ENCODE results near the gene MMP24OS.

- TF ChIP-seq, protein P1, sequence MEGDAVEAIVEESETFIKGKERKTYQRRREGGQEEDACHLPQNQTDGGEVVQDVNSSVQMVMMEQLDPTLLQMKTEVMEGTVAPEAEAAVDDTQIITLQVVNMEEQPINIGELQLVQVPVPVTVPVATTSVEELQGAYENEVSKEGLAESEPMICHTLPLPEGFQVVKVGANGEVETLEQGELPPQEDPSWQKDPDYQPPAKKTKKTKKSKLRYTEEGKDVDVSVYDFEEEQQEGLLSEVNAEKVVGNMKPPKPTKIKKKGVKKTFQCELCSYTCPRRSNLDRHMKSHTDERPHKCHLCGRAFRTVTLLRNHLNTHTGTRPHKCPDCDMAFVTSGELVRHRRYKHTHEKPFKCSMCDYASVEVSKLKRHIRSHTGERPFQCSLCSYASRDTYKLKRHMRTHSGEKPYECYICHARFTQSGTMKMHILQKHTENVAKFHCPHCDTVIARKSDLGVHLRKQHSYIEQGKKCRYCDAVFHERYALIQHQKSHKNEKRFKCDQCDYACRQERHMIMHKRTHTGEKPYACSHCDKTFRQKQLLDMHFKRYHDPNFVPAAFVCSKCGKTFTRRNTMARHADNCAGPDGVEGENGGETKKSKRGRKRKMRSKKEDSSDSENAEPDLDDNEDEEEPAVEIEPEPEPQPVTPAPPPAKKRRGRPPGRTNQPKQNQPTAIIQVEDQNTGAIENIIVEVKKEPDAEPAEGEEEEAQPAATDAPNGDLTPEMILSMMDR (IDR thresholded peaks at IDR 0.05 in 8 of 11, conservative IDR thresholded peaks at IDR 0.05 in 3 of 11), result no peak
- TF ChIP-seq POLR2AphosphoS5 (IDR thresholded peaks at IDR 0.05) (no peak), POLR2A (IDR thresholded peaks at IDR 0.05) (no peak)
Measured at GRCh38 chr20:35303382-35303734, 25.4 kb upstream of the MMP24OS start.
